GM12878 (cell line): Measurements from ENCODE around the gene SPATA9.

Experiments
- BCLAF1 ChIP-seq: fragments of 450-650 bp; IDR thresholded peaks from 2 replicates; pipeline ENCODE4 v1.6.1; 2017; ENCODE audit warnings: antibody characterized with exemption, mild to moderate bottlenecking, moderate library complexity
- CBFB ChIP-seq: IDR thresholded peaks from 2 replicates; pipeline ENCODE4 v1.6.1; 2016; ENCODE audit warnings: antibody characterized with exemption, low read depth
- CTCF ChIP-seq, 3 experiments: IDR thresholded peaks in 2 of 3; conservative IDR thresholded peaks in 1 of 3; 2 replicates each; pipeline ENCODE4 v1.5.1; 2011; ENCODE audit warnings: low read depth in 3 of 3, low read length in 3 of 3, mild to moderate bottlenecking in 3 of 3, control low read depth in 2 of 3, moderate library complexity in 2 of 3, inconsistent platforms in 1 of 3, mixed read lengths in 1 of 3; ENCODE audit not compliant: control insufficient read depth in 2 of 3, insufficient read depth in 1 of 3; ENCODE audit errors: extremely low read depth in 1 of 3
- EZH2 ChIP-seq: IDR thresholded peaks from 2 replicates; pipeline ENCODE4 v1.6.1; 2012; ENCODE audit warnings: low read depth, mild to moderate bottlenecking, control low read depth, inconsistent platforms, low read length, borderline replicate concordance; ENCODE audit not compliant: control insufficient read depth
- MYC ChIP-seq: IDR thresholded peaks from 2 replicates; pipeline ENCODE4 v1.6.1; 2011; ENCODE audit warnings: mild to moderate bottlenecking, low read length, moderate library complexity, inconsistent platforms; ENCODE audit not compliant: insufficient read depth, insufficient replicate concordance, insufficient read length, severe bottlenecking
- NFXL1 ChIP-seq: fragments of 450-650 bp; IDR thresholded peaks from 2 replicates; pipeline ENCODE4 v1.6.1; 2017; ENCODE audit warnings: antibody characterized with exemption, mild to moderate bottlenecking, borderline replicate concordance
- PBX3 ChIP-seq: IDR thresholded peaks from 2 replicates; pipeline ENCODE4 v1.6.1; 2011; ENCODE audit warnings: mild to moderate bottlenecking, low read depth, low read length, moderate library complexity; ENCODE audit not compliant: insufficient replicate concordance
- POLR2A ChIP-seq: IDR thresholded peaks from 2 replicates; pipeline ENCODE4 v1.6.1; 2011; ENCODE audit warnings: low read depth, mild to moderate bottlenecking, low read length
- PRDM15 ChIP-seq: fragments of 450-650 bp; formaldehyde crosslinking; IDR thresholded peaks from 2 replicates; pipeline ENCODE4 v1.4.0; 2020; ENCODE audit warnings: mild to moderate bottlenecking, moderate library complexity
- USF2 ChIP-seq: IDR thresholded peaks from 2 replicates; pipeline ENCODE4 v1.6.1; 2011; ENCODE audit warnings: low read depth, low read length, improper control_type of control experiment, borderline replicate concordance
- ZNF24 ChIP-seq: fragments of 450-650 bp; IDR thresholded peaks from 2 replicates; pipeline ENCODE4 v1.6.1; 2017; ENCODE audit warnings: antibody characterized with exemption, mild to moderate bottlenecking

- TF ChIP-seq PBX3 (peak; percentile 36), EZH2 (no peak), CTCF (IDR thresholded peaks at IDR 0.05 in 2 of 3, conservative IDR thresholded peaks at IDR 0.05 in 1 of 3; ENCODE audit: control insufficient read depth in 2 of 3, extremely low read depth in 1 of 3, insufficient read depth in 1 of 3, low read depth in 3 of 3, low read length in 3 of 3) (0 out of 6 replicates have a peak, but pooled peaks of 2 of the 3 experiments have one; percentile 7 to 14), USF2 (no peak), POLR2A (peak; percentile 74; the same call in 1 of the 2 replicates), CBFB (no peak), BCLAF1 (no peak), NFXL1 (no peak), PRDM15 (CRISPR knock-in tag) (no peak), MYC (peak; percentile 38), ZNF24 (peak; percentile 27; the same call in 1 of the 2 replicates)
Measured at GRCh38 chr5:95620030-95620869, 62.5 kb downstream of the SPATA9 start, which contains the start of gene GPR150.
